Mesodermal cell (in vitro differentiated cells): ENCODE measurements around the gene SIX5.
A peak's percentile ranks its signal among the peaks of the same experiment; 100 is the strongest.
"Not testable (repeated sequence)": the region's sequence is repeated elsewhere in the genome, so short reads cannot be mapped to it uniquely, and the experiment has no call there.

Experiments
- H3K27ac ChIP-seq: 2 replicates; pipeline ENCODE4 v1.7.0; 2013; ENCODE audit warnings: mild to moderate bottlenecking, low read depth, low read length, moderate library complexity; ENCODE audit not compliant: severe bottlenecking
- H3K36me3 ChIP-seq: 2 replicates; pipeline ENCODE4 v1.7.1; 2013; ENCODE audit warnings: mild to moderate bottlenecking, low read length, moderate library complexity; ENCODE audit not compliant: control insufficient read depth, insufficient read depth
- H3K4me1 ChIP-seq: one replicate; pipeline ENCODE4 v1.7.1; 2013; ENCODE audit warnings: mild to moderate bottlenecking, low read length; ENCODE audit not compliant: insufficient read depth, control insufficient read depth, poor library complexity, severe bottlenecking
- H3K4me3 ChIP-seq: 2 replicates; pipeline ENCODE4 v1.7.0; 2013; ENCODE audit warnings: low read length, control low read depth, mild to moderate bottlenecking; ENCODE audit not compliant: insufficient read depth, poor library complexity, severe bottlenecking; ENCODE audit errors: extremely low read depth
- H3K9me3 ChIP-seq: 2 replicates; pipeline ENCODE4 v1.7.1; 2013; ENCODE audit warnings: mild to moderate bottlenecking, low read length, moderate library complexity; ENCODE audit not compliant: control insufficient read depth
- WGBS, 2 experiments: methylation state at CpG; one replicate each; pipeline ENCODE4 v1.1.5; 2013; ENCODE audit warnings: missing lambda C conversion rate in 2 of 2; ENCODE audit not compliant: insufficient coverage in 2 of 2; 5-methylcytosine and 5-hydroxymethylcytosine counted together

SIX5 gene

DNA sequence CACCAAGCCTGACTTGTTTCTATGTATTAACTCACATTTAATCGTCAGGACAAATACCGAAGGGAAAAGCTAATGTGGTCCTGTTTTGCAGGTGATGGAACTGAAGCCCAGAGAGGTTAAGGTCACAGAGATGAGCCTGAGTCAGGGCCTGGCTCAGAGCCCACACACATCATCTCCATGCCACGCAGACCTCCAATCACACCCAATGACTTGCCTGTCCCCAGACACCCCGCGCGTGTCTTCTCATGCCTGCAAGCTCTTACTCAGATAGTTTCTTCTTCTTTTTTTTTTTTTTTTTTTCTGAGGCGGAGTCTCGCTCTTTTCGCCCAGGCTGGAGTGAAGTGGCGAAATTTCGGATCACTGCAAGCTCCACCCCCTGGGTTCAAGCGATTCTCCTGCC, 16.4 kb downstream of the SIX5 start:
- no peaks in the 10 kb centered on the region for H3K36me3 ChIP-seq
- peaks cover 4% of the 10 kb centered on the region for H3K4me1 ChIP-seq
- 93 to 100% methylated on average over 2 to 4 of the region's 12 CpGs for WGBS, 2 experiments
- no peaks in the 10 kb centered on the region for H3K9me3 ChIP-seq
- H3K4me3 ChIP-seq: no peak overlapping the region
- H3K27ac ChIP-seq: no peak overlapping the region

DNA sequence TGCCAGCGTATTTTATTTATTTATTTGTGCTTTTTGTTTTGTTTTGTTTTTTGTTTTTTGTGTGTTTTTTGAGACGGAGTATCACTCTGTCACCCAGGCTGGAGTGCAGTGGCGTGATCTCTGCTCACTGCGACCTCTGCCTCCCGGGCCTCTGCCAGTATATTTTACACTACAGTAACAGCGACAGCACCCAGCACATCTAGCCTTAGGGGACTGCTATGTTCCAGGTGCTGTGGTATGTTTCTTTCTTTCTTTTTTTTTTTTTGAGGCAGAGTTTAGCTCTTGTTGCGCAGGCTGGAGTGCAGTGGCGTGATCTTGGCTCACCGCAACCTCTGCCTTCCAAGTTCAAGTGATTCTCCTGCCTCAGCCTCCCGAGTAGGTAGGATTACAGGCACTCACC, 17.6 kb downstream of the SIX5 start:
- not testable (repeated sequence) for H3K4me3 ChIP-seq, H3K36me3 ChIP-seq, H3K9me3 ChIP-seq, H3K4me1 ChIP-seq, H3K27ac ChIP-seq
- WGBS, 2 experiments: 100% methylated on average over 3 to 4 of the region's 10 CpGs

DNA sequence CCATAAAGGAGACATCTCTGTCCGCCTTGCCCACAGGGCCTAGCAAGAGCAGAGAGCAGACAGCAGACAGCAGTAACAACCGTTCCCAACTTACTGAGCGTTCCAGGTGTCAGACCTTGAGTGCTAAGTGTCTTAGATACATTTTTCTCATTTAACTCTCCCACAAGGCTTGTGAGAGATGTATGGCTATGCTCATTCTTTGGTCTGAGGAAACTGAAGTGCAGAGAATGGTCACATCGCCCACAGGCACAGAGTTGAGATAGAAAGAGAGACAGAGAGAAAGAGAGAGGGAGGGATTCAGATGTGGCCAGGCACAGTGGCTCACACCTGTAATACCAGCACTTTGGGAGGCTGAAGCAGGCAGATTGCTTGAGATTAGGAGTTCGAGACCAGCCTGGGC, 21.5 kb downstream of the SIX5 start:
- 98 to 100% methylated on average over 3 of the region's 5 CpGs for WGBS, 2 experiments
- no peak overlapping the region for H3K4me3 ChIP-seq
- H3K9me3 ChIP-seq: no peaks in the 10 kb centered on the region

DNA sequence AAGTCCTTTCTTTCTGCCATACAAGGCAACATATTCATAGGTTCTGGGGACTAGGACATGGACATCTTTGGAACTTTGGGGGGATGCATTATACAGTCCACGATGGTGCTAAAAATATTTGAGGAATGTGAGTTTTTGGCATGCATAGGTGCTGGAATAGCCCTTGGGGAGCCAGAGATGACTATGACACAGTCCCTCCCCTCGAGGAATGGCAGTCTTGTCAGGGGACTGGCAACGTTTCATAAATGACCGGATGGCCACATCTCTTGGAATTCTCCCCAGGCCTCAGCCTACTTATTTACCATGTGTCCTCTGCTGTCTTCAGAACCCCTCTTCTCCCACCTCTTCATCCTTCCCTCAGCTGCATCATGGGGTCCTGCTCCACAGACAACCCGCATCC, 22.2 kb downstream of the SIX5 start:
- 88 to 92% methylated on average over 4 to 5 of the region's 5 CpGs for WGBS, 2 experiments
- H3K27ac ChIP-seq: no peak overlapping the region
- peaks cover 8% of the 10 kb centered on the region for H3K4me1 ChIP-seq
- no peaks in the 10 kb centered on the region for H3K36me3 ChIP-seq
- H3K9me3 ChIP-seq: no peaks in the 10 kb centered on the region
- H3K4me3 ChIP-seq: no peak overlapping the region

More for the DNA sequence above, 21.5 kb downstream of the SIX5 start:
- Histone ChIP-seq H3K27ac (no peak overlapping the region), H3K4me1 (peaks cover 8% of the 10 kb centered on the region), H3K36me3 (no peaks in the 10 kb centered on the region)

DNA sequence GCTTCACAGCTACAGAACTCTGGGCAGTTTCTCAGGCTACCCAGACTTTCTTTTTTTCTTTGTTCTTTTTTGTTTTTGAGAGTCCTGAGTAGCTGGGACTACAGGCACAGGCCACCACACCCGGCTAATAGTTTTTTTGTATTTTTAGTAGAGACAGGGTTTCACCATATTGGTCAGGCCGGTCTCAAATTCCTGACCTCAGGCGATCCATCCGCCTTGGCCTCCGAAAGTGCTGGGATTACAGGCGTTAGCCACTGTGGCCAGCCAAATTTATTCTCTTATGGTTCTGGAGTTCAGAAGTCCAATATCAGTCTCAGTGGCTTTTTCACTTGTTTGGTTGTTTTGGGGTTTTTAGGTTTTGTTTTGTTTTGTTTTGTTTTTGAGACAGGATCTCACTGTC, 23.4 kb downstream of the SIX5 start:
- no peak overlapping the region for H3K4me3 ChIP-seq
- no peak overlapping the region for H3K27ac ChIP-seq
- peaks cover 8% of the 10 kb centered on the region for H3K4me1 ChIP-seq
- 93 to 98% methylated on average over 6 of the region's 6 CpGs for WGBS, 2 experiments
- H3K36me3 ChIP-seq: no peaks in the 10 kb centered on the region
- H3K9me3 ChIP-seq: no peaks in the 10 kb centered on the region

DNA sequence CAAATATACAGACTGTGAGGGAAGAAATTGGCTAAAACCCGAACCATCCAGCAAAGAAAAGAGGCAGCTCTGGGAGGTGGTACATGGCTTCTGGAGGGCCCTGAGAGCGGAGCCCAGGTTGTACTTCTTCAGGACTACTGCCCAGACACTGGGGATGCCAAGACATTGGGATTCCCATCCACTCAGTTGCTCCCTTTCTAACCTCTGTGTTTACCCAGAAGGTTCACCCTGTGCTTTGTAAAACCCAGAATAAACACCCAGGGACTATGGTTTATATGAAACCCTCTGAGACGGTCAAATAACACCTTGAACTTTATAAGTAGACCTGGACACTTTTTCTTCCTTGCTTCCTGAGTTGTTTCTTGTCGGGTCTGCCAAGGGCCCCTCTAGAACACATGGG, 26.1 kb downstream of the SIX5 start:
- H3K4me3 ChIP-seq: no peak overlapping the region
- no peaks in the 10 kb centered on the region for H3K9me3 ChIP-seq
- H3K36me3 ChIP-seq: no peaks in the 10 kb centered on the region
- H3K27ac ChIP-seq: no peak overlapping the region
- WGBS, 2 experiments: 87 to 92% methylated on average over 3 of the region's 4 CpGs
- H3K4me1 ChIP-seq: peaks cover 4% of the 10 kb centered on the region

DNA sequence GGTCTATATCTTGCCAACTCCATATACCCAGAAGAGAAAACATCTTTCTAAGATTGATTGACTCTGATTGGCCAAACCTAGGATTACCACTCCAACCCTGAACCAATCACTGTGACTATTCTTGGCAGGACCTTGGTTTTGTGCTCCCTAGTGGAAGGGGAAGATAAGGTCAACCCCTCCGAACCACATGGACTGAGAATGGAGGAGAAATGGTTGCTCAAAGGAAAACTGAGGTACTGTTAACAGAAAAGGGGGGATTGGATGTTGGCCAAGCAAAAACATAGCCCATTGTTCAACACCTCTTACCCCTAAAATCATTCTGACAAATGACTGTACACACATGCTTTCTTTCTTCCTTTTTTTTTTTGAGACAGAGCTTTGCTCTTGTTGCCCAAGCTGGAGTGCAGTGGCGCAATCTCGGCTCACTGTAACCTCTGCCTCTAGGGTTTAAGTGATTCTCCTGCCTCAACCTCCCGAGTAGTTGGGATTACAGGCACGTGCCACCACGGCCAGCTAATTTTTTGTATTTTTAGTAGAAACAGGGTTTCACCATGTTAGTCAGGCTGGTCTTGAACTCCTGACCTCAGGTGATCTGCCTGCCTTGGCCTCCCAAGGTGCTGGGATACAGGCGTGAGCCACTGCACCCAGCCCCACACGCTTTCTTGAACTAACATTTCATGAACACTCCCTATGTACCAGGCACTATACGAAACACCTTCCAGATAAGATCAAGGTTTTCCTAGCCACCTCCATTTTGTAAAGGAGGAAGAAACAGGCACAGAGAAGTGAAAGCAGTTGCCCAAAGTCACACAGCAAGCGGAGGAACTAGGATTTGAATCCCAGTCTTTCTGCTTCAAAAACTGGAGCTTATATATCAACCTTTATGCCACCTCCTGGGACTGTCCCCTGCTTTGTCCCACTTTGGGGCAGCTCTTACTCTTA, 29.3 kb downstream of the SIX5 start:
- H3K36me3 ChIP-seq: no peaks in the 10 kb centered on the region
- no peaks in the 10 kb centered on the region for H3K4me1 ChIP-seq
- H3K4me3 ChIP-seq: no peak overlapping the region
- WGBS, 2 experiments: 95 to 100% methylated on average over 7 of the region's 10 CpGs
- H3K9me3 ChIP-seq: no peaks in the 10 kb centered on the region
- no peak overlapping the region for H3K27ac ChIP-seq

DNA sequence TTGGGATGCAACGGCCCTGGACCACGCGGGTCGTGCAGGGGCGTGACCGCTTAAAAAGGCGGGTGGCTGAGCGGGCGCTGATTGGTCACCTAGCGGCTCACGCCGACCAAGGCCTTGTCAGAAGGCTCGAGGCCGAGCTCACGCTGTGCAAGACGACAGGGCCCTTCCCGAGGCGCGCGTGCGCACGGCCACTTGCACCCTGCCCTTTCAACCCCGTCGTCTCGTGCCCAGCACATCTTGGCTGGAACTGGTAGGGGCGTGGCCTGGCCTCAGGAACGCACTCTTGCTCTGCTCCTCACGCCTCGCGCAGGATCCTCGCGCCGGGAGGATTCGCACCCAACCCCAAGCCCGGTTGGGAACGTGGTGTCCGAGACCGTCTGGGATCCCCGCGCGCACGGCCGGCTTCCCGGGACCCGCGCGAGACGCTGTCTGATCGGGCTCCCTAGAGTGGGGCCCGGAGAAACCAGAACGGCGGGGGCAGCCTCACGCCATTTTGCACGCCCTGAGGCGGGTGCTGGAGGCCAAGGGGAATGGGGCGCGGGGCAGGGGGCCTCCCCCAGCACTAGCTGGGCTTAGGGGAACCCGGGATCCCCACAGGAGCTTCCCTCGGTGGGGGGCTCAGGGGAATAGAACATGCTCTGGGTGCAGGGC, 35.8 kb downstream of the SIX5 start, which contains the start of gene MEIOSIN:
Gene MEIOSIN, plus strand, starts transcription at position 280 of the 651 bp plus-strand sequence. CDS start 1,938 bp downstream, outside the sequence.
- WGBS, 2 experiments: 96 to 98% methylated on average over 57 of the region's 59 CpGs
- H3K9me3 ChIP-seq: no peaks in the 10 kb centered on the region
- H3K27ac ChIP-seq: no peak within 1 kb of the TSS
- H3K4me3 ChIP-seq: no peak within 1 kb of the TSS
- peaks cover 2% of the 10 kb centered on the region for H3K36me3 ChIP-seq
- H3K4me1 ChIP-seq: peaks cover 5% of the 10 kb centered on the region

DNA sequence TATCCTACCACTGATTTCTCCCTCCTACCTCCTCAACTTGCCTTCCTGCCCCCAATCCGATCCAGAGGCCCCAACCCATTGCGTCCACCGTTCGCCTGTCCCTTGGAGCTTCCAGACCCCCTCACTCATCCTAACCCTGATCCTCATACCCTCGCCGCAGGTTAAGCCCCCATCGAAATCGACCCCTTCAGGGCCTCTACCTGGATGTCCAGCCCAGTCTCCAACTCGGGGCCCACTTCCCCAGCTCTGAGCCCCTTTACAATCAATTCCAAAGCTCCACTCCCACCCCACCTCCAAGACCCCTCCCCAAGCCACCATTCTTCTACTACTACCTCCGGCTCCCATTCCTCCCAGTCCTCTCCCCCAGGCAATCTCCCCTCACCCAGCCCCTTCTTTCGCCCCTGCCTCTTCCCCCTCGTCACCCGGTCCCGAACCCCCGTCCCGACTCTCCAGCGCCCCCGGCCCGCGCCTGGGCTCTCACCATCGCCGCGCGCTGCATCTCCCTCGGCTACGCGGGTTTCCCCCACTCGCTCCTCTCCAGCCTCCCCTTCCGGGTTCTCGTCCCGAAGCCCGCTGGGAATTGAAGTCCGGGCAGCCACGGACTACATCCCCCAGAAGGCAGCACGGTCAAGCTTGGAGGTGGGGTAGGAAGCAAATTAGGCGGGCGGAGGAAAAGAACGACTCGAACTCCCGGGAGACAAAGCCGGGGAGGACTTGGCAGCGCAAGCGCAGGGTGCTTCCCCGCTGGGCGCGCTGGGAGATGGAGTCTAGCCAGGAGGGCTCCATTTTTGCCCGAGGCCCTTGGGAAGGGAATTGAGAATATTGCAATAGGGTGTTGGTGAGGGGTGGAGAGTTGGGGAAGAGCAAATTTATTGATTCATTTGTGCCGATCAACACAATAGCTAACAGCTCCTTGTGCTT, 38.4 kb downstream of the SIX5 start, which contains the start of gene FBXO46:
Gene FBXO46, minus strand, starts transcription at position 529 of the 921 bp plus-strand sequence. CDS start 17,401 bp downstream, outside the sequence.
- Histone ChIP-seq H3K36me3 (peaks cover 3% of the 10 kb centered on the region), H3K9me3 (no peaks in the 10 kb centered on the region), H3K4me1 (peaks cover 5% of the 10 kb centered on the region), H3K27ac (no peak within 1 kb of the TSS), H3K4me3 (peak within 1 kb of the TSS; percentile 99)
- WGBS, 2 experiments: 1% methylated on average over 27 to 30 of the region's 48 CpGs

DNA sequence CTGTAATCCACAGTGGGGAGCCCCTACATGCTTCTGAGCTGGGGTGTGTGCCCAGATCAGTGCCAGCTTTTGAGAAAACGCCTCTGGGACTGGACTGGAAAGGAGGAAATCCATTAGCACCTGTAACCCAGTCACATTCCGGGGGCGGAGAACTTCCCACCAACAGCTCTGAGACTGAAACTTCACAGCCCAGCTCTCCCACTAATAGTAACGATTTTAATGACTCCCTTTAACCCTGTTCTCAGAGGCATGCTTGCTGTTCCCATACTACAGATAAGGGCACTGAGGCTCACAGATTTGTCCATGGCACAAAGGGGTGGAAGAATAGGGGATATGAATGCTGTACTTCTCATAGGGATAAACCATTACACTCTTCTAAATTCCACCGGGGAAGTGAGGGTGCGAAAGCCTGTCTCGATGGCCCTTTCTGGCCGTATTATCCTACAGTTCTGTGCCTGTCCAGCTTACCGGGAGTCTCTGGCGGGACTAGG, 39.2 kb downstream of the SIX5 start:
- 5 to 8% methylated on average over 9 of the region's 10 CpGs for WGBS, 2 experiments
- Histone ChIP-seq H3K36me3 (peaks cover 3% of the 10 kb centered on the region), H3K9me3 (no peaks in the 10 kb centered on the region), H3K4me3 (peak overlapping the region; percentile 99), H3K27ac (no peak overlapping the region), H3K4me1 (peaks cover 5% of the 10 kb centered on the region)
